Measurements from ENCODE around the gene EYS. TPM values are rescaled to one million over a fixed set of nuclear protein-coding genes. Genes with fewer than 3 reads are reported as not detected.

The EYS gene
- total RNA-seq, 1 donor from 2014 or later = not detected

DNA sequence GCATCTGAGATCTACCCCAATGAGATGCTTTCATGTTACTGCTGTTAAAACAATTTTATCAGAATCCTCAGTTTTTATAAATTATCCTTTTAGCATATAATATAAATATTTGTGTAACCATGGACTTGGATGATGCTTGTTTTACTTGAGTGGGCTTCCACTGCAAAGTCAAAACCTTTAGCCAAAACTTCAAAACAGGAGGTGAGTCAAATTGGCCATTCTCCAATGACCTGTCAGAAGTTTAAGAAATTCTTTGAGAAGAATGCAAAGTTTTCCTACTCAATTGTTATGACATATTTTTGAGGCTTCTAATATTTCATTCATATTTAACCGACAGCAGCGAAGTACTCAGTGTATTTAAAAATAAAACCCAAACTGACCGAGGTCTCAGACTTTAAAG lies 507.9 kb downstream of the EYS start:
- no peak for ATAC-seq

DNA sequence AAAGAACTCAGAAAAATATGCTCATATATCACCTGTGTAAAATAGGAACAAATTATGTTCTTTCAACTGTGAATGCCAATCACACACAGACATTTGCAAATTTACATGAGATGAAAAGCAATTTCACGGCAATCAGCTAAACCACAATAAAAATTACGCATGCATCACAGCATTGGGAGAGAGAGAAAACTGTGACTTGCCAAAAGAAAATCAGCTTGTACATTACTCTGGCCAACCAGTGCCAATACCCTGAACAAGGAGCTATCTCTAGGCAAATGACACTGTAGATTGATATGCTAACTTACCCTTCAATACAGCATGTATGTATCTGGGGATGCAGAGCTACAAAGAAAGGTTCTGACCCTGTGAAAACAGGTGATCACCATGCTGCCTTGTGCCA lies 515.6 kb downstream of the EYS start:
- ATAC-seq = no peak

DNA sequence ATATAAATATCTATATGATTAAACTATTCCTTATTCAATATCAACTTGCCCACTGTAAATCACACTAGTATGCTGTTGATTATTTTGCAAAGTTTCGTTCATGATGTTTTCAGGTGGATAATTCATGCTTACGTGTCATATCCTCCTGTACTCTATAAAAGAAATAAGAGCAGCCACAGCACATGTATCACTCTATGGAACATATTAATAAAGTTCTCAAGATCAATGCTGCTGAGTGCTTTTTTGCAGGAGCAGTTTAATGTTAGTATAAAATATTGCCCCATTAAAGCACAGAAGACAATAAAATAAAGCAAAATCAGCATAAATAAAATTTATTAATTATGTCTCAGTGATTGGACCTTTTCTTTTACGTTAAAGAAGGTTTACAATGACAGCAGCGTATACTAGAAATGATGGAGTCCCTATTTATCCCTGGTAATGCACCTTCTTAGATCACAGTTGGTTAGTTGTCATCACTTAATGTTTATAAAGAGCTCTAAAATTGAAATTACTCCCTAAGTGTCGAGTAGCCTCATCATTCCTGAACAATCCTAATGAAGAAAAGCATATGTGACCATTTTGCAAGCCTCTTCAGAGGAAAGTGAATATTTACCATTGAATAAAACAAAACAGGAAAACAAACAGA lies 517.7 kb downstream of the EYS start:
- no peak for ATAC-seq

DNA sequence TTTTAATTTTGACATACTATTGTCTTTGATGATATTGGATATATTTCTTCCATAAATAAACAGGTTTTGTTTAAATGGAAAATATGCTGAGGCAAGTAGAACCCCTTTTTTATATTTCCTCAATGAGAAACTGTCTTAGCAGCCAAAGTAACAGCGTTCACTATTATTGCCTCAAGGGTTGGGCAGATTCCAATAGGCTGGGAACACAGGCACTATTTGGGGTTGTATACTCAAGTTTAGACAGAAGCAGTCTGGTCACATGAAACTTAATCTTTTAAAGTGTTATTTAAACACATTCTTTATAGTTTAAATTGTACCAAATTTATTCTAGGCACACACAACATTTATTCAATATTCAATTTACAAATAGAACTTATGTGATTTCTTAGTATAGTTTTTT lies 520.2 kb downstream of the EYS start:
- no peak for ATAC-seq

DNA sequence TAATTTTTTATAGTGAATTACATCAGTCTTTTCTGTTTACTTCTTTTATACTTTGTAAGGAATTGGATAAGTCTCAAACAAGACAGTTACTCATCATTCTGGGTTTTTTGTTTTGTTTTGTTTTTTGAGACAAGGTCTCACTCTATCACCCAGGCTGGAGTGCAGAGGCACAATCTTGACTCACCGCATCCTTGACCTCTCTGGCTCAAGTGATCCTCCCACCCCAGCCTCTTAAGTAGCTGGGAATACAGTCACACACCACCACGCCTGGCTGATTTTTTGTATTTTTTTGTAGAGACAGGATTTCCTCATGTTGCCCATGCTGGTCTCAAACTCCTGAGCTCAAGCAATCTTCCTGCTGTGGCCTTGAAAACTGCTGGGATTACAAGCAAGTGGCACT lies 524.3 kb downstream of the EYS start:
- no peak for ATAC-seq

DNA sequence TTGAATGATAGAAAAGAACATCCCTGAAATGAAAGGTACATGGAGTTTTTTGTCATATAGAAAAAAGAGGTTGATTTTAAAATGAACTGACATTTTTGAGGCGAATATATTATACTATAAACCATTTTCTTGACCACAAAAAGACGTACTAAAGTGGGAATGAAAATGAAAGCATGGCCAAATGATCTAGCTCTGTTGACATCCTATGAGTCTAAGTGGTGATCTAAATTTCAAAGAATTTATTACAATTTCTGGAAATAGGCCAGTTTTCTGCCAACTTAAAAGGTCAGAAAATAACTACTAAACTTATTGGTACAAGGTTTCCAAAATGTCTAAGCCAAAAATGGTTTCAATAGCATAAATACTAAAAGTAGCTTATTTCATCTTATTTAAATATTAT lies 536.8 kb downstream of the EYS start:
- no peak for ATAC-seq

DNA sequence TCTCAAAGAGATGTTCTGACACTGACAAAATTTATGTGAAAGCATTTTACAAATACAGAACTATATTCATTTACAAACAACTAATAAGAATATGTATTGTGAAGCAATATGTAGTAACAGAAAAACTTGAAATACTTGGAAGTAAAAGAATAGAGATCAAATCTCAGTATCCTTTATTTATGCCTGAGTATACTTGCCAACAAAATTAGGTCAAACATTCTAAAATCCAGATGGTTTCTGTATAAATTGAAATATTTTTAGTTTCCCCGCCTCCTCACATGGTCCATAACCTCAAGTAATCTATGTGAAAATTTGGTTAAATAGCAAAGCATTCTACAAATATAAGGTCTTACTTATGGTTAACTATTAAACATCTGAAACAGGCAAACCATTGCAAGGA lies 545.4 kb downstream of the EYS start:
- no peak for ATAC-seq

DNA sequence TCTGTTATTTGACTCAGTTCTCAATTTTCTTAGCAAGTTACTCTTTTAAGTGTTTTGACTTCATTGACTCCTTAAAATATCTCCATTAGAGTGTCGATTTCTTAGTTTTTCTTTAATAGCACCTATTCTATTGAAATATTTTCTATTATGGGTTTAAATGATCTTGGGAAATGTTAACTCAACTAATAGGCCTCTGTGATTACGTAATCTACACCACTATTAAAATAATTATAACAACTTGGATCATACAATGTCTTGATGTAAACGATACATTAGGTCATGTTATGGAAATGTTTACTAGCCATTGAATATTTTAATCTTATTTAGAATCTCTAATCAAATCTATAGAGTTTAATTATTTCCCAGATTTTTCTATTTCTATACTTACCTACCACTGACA lies 550.0 kb downstream of the EYS start:
- no peak for ATAC-seq

DNA sequence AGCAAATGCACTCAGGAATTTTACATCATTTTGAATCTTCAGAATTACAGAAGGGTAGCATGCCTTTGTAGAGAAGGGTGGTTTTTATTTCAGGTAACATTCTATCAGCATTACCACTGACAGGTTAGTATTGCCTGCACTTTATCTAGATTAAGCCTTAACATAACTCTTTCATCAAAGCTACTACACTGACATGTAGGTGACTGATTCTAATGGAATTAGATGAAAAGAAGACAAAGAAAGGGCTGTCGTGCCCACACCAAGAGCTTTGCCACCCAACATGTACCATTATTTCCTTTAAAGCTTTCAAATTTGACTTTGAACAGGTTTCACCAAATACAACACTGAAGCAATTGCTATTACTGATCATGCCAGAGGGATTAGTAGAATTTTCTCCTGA lies 551.9 kb downstream of the EYS start:
- no peak for ATAC-seq

DNA sequence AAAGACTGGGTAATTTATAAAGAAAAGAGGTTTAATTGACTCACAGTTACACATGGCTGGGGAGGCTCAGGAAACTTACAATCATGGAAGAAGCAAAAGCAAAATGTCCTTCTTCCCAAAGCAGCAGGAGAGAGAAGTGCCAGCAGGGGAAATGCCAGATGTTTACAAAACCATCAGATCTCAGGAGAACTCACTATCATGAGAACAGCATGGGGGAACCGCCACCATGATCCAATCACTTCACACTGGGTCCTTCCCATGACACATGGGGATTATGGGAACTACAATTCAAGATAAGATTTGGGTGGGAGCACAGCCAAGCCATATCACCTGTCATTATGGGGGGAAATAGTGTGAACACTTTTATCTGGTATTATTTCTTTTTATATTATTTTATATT lies 557.2 kb downstream of the EYS start:
- no peak for ATAC-seq

DNA sequence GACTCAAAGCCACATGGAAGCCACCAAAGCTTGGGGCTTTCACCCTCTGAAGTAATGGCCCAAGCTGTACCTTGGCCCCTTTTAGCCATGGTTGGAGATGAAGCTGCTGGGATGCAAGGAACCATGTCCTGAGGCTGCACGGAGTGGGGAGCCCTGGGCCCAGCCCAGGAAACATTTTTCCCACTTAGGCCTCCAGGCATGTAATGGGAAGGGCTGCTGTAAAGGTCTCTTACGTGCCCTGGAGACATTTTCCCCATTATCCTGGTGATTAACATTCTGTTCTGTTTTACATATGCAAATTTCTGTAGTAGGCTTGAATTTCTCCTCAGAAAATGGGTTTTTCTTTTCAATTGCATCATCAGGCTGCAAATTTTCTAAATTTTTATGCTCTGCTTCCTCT lies 558.2 kb downstream of the EYS start:
- ATAC-seq = no peak

DNA sequence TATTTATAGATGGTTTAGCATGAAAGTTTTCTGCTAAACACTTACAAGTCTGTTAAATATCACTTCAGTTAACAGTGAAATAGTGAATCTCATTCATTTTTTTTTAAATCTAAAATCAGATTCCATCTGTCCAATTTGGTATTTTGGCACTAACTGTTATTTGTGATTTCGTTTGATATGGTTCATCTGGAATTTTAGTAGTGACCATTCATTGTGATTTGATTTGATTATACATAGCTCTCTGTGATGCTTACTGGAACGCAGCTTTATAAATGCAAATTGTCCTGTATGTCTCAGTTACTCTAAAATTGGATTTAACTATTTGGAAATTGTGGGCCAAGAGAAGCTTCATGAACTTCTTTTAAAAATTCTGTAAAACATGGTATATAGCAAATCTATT lies 571.5 kb downstream of the EYS start:
- no peak for ATAC-seq

DNA sequence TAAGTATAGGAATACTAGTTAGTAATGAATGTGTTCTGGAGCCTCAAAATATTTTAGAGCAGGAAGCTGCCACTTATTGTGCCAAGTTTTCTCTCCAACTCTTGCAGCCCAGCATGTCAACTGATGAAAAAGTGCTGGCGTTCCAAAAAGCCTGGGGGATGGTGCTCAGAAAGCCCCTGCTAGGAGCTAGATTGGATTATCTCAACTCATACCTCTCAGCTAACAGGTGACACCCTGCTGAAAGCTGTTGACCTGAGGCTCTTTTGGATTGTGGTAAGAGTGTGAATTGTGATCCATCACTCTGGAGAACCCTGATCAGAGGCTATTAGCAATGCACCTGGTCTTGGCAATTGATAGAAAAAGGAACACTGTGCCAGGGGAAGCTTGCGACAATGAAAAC lies 580.4 kb downstream of the EYS start:
- ATAC-seq = no peak

DNA sequence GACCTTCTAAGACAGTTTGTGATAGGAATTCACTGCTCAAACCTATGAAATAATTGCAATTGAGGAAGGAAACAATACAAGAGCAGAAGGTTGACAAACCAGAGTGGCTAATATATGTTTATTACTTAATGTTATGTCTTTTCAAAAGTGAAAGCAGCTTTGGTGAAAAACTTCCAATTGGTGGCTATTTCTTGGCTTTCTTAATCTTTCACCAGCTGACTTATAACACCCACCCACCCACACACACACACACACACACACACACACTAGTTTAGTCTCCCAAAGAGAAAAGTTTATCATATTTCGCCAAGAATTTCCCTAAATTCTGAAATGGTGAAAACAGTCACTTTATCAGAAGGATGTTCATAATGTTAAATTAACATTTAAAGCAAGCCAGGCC lies 583.5 kb downstream of the EYS start:
- no peak for ATAC-seq

DNA sequence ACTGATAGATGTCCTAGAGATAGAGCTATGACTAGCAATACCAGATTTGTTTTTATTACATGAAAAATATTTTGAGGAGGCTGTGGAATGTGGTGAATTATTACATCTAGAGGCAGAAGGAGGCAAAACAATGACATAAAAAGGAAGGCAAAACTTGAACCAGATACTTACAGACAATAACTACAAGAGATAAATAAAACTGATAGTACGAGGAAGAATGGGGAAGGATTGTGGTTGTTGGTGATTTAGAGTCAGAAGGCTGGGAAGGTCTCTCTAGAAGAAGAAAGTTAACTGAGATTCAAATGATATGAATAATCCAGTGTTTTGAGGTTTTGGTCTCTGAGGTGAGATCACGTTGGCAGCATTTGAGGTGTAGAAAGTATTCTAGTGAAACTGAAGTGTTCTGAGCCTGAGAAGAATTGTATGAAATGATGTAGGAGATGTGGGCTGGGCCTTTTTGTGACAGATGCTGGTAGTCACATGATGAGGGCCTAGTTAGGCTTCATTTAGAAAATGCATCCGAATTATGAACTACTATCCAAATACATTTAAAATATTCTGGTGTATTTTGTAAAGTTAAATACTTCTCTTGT lies 589.1 kb downstream of the EYS start:
- no peak for ATAC-seq

DNA sequence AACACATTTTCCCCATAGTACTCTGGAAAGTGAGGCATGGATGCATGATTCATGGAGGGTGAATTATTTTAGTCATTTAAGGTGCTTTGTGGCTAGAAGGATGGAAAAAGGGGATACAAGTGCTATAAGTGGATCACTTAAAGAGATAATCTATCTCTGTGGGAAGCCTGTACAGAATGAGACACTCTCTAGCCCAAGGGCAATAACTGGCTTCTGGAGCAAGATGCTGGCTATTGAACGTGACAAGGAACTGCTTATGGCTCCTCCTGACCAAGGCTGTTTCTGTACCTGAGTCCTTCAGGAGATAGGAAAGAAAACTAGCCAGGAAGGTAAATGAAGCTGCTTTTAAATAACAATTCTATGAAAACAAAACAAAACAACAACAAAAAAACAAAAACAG lies 590.7 kb downstream of the EYS start:
- no peak for ATAC-seq

DNA sequence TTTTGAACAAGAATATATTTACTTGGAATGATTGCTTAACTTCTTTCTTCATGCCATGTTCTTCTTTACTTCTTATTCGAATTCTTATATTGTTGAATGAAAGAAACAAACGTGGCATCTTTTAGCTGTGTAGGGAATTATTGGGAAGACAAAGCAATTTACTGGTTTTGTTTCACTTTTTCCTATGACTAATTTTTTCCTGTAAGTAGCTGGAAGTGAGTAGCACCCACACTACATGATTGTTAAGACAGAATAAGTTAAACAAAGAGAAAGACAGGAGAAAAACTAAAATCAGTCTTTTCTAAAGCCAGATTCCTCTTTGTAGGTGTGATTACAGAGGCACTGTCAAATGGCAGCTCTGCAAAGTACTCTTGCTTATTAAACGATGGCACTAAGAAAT lies 593.4 kb downstream of the EYS start:
- no peak for ATAC-seq

DNA sequence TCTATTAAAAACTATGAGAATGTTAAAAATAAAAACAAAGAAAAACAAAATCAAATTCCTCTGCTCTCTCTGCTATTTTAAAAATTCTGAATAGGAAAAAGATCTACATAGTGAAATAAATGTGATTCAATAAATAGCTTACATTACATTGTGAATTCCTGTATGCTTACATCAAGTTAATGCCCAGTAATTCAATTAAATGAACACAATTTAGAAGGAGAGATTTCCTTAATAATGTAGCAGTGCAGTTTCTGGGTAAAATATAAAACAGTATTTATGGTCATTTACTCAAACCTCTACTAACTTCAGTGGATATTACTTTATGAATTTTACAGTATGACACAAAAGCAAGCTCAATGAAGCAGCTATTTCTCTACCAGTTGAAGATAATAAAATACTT lies 594.6 kb downstream of the EYS start:
- no peak for ATAC-seq

DNA sequence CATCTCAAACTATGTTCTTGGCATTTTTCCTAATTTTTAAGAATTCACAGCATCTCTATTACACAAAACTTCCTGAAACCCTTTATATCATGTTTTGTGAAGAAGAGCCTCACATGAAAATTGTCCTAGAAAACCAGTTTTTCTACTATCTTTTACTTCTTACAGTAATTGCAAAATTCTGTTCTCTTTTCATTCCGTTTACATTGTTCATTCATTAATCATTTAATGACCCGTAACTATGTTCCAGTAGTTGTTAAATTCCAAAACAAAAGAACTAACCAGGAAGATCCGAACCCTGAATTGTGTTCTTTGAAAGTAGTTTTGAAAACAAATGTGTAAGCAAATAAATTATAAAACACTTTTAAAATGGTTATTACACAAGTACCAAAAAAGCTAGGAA lies 597.0 kb downstream of the EYS start:
- ATAC-seq = no peak

DNA sequence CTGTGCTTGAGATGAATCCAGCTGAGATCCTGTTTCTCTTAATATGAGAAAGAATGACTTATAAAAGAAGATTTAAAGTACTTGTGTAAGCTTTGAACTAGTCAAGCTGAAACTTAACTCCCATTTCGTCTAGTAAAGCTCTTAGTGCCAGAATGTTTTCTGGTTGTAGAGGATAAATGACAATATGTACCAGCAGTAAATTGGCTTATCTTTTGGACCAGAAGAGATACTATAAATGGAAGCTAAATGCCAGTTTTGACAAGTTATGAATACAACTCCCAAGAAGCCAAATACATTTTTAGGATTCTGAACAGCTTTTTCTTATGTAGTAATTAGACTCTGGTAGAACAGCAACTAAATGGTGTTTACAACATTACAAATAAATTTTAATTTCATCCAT lies 608.7 kb downstream of the EYS start:
- no peak for ATAC-seq

DNA sequence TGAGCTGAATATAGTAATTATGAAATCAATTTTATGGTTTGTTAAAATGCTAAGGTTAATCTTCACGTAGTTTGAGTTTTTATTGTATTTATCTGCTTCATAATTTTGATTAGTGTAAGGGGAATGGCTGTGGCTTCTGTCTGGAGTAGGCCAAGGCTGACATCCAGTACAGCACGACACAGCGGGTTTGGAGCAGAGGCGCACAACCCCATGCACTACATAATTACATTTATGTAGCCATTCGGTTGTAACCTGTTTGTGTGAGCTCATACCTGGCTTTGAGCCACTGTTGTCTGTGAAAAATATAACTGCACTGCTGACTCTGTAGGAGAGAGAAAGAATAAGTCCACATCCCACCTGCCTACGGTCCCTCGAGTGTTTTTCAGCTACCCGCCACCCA lies 615.5 kb downstream of the EYS start:
- ATAC-seq = no peak

DNA sequence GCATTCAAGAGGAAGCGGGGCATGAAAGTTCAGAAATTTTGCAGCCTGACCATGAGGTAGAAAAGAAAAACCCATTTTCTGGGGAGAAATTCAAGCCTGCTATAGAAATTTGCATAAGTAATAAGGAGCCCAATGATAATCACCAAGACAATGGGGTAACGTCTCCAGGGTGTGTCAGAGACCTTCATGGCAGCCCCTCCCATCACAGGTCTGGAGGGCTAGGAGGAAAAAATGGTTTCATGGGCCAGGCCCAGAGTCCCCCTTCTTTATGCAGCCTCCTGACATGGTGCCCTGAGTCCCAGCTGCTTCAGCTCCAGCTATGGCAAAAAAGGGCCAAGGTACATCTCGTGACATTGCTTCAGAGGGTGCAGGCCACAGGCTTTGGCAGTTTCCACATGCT lies 618.5 kb downstream of the EYS start:
- no peak for ATAC-seq

DNA sequence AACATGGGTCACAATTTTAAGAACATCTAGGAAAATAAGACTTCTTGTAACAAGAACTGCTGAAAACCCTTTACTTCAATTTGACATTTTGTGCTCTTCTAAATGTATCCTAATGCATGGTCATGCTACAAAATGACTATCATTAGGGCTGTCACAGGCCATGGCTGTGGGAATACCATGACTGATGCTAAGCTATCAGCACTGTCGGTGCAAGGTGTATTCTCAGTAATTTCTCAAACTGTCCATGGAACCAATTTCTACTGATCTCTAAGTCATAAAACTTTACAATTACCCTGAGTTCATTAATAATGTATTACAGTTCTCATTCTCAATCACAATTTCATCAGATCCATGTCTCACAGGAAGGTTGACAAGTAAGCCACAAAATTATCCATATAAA lies 625.3 kb downstream of the EYS start:
- ATAC-seq = no peak

DNA sequence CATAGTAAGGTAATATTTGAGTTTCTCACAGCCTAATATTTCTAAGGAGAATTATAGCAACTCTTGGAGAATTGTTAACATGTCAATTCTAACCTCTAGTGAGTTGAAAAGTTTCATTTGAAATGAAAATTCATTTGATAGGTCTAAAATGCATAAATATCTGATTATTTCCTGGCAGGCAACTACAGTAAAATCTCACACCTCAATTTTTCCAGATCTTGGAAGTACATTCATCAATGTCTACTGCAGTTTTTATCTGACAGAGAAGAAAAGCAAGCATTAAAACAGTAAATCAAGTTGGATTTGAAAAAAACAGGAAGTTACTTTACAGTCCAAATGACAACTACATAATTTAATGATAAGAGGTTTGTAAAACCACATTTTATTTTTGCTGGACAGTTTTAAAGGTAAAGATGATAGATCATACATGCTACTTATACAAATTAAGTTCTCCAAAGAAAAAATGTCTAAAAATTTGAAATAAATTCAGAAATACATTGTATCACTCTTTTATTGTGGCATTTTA lies 631.3 kb downstream of the EYS start:
- no peak for ATAC-seq

DNA sequence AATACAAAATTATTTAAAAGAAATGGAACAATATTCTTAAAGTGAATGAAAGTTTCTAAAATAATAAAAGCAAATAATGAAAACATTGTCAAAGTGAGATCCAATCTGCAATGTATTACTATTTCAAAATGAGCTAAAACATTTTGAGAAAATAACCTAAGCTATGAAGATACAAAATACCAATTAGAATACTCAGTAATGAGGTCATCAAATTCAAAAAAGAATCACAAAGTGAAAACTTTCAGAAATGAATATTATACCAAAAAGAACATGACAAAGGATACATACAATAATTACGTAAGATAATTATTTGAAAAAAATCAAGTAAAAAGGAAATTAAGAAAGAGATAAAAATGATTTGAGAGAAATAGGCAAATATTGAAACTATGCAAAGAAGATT lies 634.5 kb downstream of the EYS start:
- no peak for ATAC-seq

All from esophagus mucosa (tissue), 1 donor.